Smooth muscle cell (in vitro differentiated cells): ENCODE measurements around the gene GMNN. TPM values are rescaled to one million over a fixed set of nuclear protein-coding genes. Genes with fewer than 3 reads are reported as not detected.

Source experiments
- DNase-seq: peaks from one replicate; lab custom pipeline; 2025; ENCODE audit not compliant: unreplicated experiment; lab: John Stamatoyannopoulos, UW
- H2AFZ ChIP-seq: fragments of 200-600 bp; sonication (generic); 2 replicates; pipeline ENCODE4 v1.6.0; 2016; ENCODE audit warnings: antibody characterized with exemption, low read depth, mild to moderate bottlenecking
- H3F3A ChIP-seq: fragments of 200-600 bp; sonication (generic); 2 replicates; pipeline ENCODE4 v1.6.0; 2017; ENCODE audit warnings: antibody characterized with exemption, low read depth
- H3K27ac ChIP-seq: fragments of 200-600 bp; sonication (generic); 2 replicates; pipeline ENCODE4 v1.5.1; 2016; ENCODE audit warnings: low read depth, mild to moderate bottlenecking
- H3K27me3 ChIP-seq: fragments of 200-600 bp; sonication (generic); 2 replicates; pipeline ENCODE4 v1.6.1; 2016; ENCODE audit warnings: low read depth, mild to moderate bottlenecking
- H3K36me3 ChIP-seq: fragments of 200-600 bp; sonication (generic); 2 replicates; pipeline ENCODE4 v1.5.1; 2016; ENCODE audit warnings: low read depth
- H3K4me1 ChIP-seq: fragments of 200-600 bp; sonication (generic); 2 replicates; pipeline ENCODE4 v1.5.1; 2016; ENCODE audit warnings: low read depth
- H3K4me2 ChIP-seq: fragments of 200-600 bp; sonication (generic); 2 replicates; pipeline ENCODE4 v1.6.0; 2016; ENCODE audit warnings: mild to moderate bottlenecking
- H3K4me3 ChIP-seq: fragments of 200-600 bp; sonication (generic); 2 replicates; pipeline ENCODE4 v1.5.1; 2016; ENCODE audit warnings: mild to moderate bottlenecking
- H3K79me2 ChIP-seq: fragments of 200-600 bp; sonication (generic); 2 replicates; pipeline ENCODE4 v1.6.0; 2016; ENCODE audit warnings: low read depth, mild to moderate bottlenecking
- H3K9ac ChIP-seq: fragments of 200-600 bp; sonication (generic); 2 replicates; pipeline ENCODE4 v1.6.0; 2016; ENCODE audit warnings: low read depth
- H3K9me3 ChIP-seq: fragments of 200-600 bp; sonication (generic); replicated peaks from 2 replicates; pipeline ENCODE4 v1.5.1; 2016; ENCODE audit warnings: low read depth
- H4K20me1 ChIP-seq: fragments of 200-600 bp; sonication (generic); 2 replicates; pipeline ENCODE4 v1.6.0; 2016; ENCODE audit warnings: low read depth
- CTCF ChIP-seq: fragments of 200-600 bp; sonication (generic); IDR thresholded peaks from 2 replicates; pipeline ENCODE4 v1.5.1; 2017; ENCODE audit warnings: borderline replicate concordance, mild to moderate bottlenecking, antibody characterized with exemption; ENCODE audit not compliant: insufficient read depth, poor library complexity, severe bottlenecking
- WGBS: methylation state at CpG from one replicate; pipeline ENCODE4 v1.1.7; 2016; ENCODE audit warnings: low lambda C conversion rate; 5-methylcytosine and 5-hydroxymethylcytosine counted together
- polyA plus RNA-seq: library from polyadenylated mRNA; unstranded; fragments of >200 nt; fragmentation: Nextera tagmentation; extraction: Ambion mirVana; gene quantifications from 2 replicates; pipeline ENCODE4 v1.2.1, GENCODE V29; 2016
- total RNA-seq: library from RNA; depleted of rRNA; stranded (reverse); fragments of >200 nt; gene quantifications from 2 replicates; pipeline ENCODE4 v1.2.3, GENCODE V29; 2014

GMNN gene
- total and polyA plus RNA-seq, 2 experiments from 2014 or later = 31.8 to 46.4 TPM

DNA sequence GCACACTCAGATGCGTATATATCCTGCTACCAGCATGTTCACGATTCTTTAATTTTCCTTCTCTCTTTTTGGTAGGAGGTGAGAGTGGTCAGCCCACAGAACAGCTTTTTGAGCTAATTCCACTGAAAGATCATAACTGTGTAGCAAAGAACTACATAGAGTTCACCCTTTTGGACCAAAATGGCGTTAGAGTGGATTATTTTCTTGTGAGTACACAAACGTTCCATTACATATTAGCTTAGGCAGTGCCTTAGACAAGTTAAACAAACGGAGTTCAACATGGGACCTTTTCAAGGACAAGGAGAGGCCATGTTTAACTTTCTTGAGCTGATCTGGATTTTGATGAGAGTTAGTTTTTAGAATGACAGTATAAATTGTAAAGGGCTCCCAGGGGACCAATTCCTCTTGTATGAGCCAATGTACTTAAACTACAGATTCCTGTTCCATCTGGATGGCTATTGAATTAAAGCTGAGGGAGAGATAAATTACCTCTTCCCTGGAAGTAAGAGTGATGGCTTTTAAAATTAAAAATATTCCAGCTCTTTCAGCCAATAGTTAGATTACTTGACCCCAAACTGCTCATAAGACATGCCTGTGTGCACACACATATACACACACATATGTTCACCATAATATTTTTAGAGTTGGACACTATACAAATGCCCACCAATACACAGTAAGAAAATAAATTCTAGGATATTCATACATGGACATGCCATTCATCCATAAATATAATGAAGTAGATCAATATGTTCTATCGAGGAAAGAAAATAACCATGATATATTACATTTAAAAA lies 49.6 kb downstream of the GMNN start:
- H3K36me3 ChIP-seq = no peaks in the 10 kb centered on the region
- H3K4me2 ChIP-seq = no peak overlapping the region
- H3K4me1 ChIP-seq = no peaks in the 10 kb centered on the region
- 96% methylated on average over 6 of the region's 6 CpGs for WGBS
- H4K20me1 ChIP-seq = no peaks in the 10 kb centered on the region
- H3F3A ChIP-seq = no peaks in the 10 kb centered on the region
- H3K27me3 ChIP-seq = no peaks in the 10 kb centered on the region
- no peak overlapping the region for H3K27ac ChIP-seq
- no peak for DNase-seq
- no peak overlapping the region for H3K9ac ChIP-seq
- H2AFZ ChIP-seq = no peak overlapping the region
- H3K9me3 ChIP-seq = no peaks in the 10 kb centered on the region
- H3K4me3 ChIP-seq = no peak overlapping the region
- TF ChIP-seq CTCF = no peak
- H3K79me2 ChIP-seq = no peaks in the 10 kb centered on the region

DNA sequence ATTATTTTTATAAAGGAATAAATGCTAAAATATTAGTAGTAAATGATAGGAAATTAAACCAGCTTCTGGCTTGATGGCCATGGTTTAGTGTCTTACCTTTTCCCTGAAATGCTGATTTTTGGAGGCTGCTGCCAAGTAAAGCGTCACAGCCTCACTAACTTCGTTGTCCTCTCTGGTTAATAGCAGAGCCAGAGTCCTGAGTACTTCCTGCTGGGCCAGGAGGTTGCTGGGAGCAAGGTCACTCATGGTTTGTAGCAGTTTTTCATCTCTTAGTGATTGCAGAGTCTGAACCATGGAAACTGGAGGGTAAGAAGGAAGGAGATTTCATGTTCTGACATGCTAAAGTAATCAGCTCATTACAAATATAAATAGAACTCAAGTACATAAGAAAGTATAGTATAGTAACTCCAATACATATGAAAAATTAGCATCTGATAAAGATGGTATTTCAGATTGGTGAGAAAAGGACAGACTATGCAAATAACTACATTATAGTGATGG lies 50.4 kb downstream of the GMNN start:
- H3K9me3 ChIP-seq = no peaks in the 10 kb centered on the region
- no peak for TF ChIP-seq CTCF
- H2AFZ ChIP-seq = no peak overlapping the region
- no peaks in the 10 kb centered on the region for H3K36me3 ChIP-seq
- no peaks in the 10 kb centered on the region for H3K79me2 ChIP-seq
- H3F3A ChIP-seq = no peaks in the 10 kb centered on the region
- H3K27ac ChIP-seq = no peak overlapping the region
- no peak overlapping the region for H3K4me2 ChIP-seq
- no peaks in the 10 kb centered on the region for H3K27me3 ChIP-seq
- no peak overlapping the region for H3K9ac ChIP-seq
- no peak for DNase-seq
- WGBS = 96% methylated on average over 2 of the region's 2 CpGs
- no peaks in the 10 kb centered on the region for H4K20me1 ChIP-seq
- H3K4me1 ChIP-seq = no peaks in the 10 kb centered on the region
- no peak overlapping the region for H3K4me3 ChIP-seq

GRCh38 chr6:24827162-24827561 lies 52.4 kb downstream of the GMNN start:
- H3K27ac ChIP-seq = no peak overlapping the region
- WGBS = 94% methylated on average over 3 of the region's 3 CpGs

More at GRCh38 chr6:24827162-24827561, 52.4 kb downstream of the GMNN start:
- Histone ChIP-seq H3K4me2 (no peak overlapping the region), H3K79me2 (no peaks in the 10 kb centered on the region), H3K4me3 (no peak overlapping the region), H3K27me3 (no peaks in the 10 kb centered on the region), H3K36me3 (no peaks in the 10 kb centered on the region), H4K20me1 (no peaks in the 10 kb centered on the region), H3K9me3 (no peaks in the 10 kb centered on the region), H2AFZ (peak overlapping the region; percentile 34), H3K4me1 (no peaks in the 10 kb centered on the region), H3K9ac (no peak overlapping the region), H3F3A (no peaks in the 10 kb centered on the region)
- no peak for TF ChIP-seq CTCF
- no peak for DNase-seq
